ENCODE measurements around the gene RHOC. TPM values are rescaled to one million over a fixed set of nuclear protein-coding genes. Genes with fewer than 3 reads are reported as not detected.
"Not testable (repeated sequence)": the region's sequence is repeated elsewhere in the genome, so short reads cannot be mapped to it uniquely, and the experiment has no call there.

Gene RHOC
- total RNA-seq, 2 donors from 2014 or later, result 272 to 373 TPM

DNA sequence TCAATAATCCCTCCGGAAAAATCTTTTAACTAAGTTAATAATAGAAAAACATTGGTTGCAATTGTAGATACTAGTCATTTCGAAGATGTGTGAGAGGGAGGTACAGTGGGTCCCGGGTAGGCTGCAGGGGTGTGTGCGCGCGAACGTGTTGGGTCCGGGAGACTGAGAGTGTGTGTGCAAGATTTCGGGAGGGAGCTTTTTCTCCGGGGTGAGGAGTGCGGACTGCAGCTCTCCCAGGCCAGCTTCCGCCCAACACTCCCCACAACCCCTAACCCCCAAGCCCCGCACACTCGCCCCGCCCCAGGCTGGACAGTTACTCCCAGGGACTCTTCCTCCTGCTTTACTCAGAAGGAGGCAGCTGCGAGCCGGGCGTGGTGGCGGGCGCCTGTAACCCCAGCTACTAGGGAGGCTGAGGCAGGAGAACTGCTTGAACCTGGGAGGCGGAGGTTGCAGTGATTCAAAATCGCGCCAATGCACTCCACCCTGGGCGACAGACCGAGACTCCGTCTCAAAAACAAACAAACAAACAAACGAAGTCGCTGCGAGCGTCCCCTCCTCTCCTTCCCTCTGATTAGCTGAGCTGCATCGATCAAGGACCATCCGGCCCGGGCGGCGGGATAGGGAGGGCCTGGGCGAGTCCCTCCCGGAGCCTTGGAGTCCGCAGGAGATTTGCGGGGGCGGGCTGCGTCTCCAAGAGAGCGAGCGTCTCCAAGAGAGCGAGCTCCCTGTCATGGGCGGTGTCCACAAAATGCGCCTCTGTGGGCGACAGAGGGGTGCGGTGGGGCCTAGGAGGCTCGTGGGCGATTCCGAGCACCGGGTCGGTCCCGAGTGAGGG lies 36.5 kb upstream of the RHOC start:
- no peaks in the 10 kb centered on the region for H3K9me3 ChIP-seq
- H3K27me3 ChIP-seq (replicated peaks; ENCODE audit: insufficient read depth), result peaks cover 6% of the 10 kb centered on the region
- intact Hi-C loops (cut with DNase I), result no loop called here
- peak overlapping the region in 1 of 2 donors; percentile 3 for H3K4me3 ChIP-seq
- H3K36me3 ChIP-seq, result no peaks in the 10 kb centered on the region
- DNase-seq (ENCODE audit: low spot score), result no peak
- H3K27ac ChIP-seq, result no peak overlapping the region
- no peaks in the 10 kb centered on the region for H3K4me1 ChIP-seq (replicated peaks)
- 35% methylated on average over 54 of the region's 54 CpGs for WGBS
- TF ChIP-seq POLR2A (IDR thresholded peaks at IDR 0.05) (no peak), POLR2AphosphoS5 (IDR thresholded peaks at IDR 0.05) (no peak)
- TF ChIP-seq, protein P1, sequence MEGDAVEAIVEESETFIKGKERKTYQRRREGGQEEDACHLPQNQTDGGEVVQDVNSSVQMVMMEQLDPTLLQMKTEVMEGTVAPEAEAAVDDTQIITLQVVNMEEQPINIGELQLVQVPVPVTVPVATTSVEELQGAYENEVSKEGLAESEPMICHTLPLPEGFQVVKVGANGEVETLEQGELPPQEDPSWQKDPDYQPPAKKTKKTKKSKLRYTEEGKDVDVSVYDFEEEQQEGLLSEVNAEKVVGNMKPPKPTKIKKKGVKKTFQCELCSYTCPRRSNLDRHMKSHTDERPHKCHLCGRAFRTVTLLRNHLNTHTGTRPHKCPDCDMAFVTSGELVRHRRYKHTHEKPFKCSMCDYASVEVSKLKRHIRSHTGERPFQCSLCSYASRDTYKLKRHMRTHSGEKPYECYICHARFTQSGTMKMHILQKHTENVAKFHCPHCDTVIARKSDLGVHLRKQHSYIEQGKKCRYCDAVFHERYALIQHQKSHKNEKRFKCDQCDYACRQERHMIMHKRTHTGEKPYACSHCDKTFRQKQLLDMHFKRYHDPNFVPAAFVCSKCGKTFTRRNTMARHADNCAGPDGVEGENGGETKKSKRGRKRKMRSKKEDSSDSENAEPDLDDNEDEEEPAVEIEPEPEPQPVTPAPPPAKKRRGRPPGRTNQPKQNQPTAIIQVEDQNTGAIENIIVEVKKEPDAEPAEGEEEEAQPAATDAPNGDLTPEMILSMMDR (IDR thresholded peaks at IDR 0.05), result no peak

DNA sequence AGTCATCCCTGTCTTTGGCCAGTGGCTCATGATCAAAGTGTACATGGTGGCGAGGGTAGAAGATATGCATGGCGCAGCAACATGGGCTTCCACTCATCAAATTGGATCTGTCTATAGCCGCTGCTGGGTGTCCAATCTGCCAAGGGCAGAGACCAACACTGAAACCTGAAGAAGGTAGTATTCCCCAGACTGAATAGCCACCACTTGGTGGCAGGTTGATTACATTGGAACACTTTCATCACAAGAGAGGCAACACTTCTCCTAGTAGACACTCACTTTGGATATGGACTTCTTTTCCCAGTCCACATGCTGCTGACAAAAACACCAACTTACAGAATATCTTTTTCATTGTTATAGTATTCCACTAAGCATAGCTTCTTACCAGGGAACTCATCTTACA lies 30.6 kb upstream of the RHOC start:
- Histone ChIP-seq H3K4me3 (no peak overlapping the region), H3K4me1 (replicated peaks) (no peaks in the 10 kb centered on the region), H3K27ac (no peak overlapping the region), H3K36me3 (no peaks in the 10 kb centered on the region), H3K27me3 (replicated peaks; ENCODE audit: insufficient read depth) (no peaks in the 10 kb centered on the region), H3K9me3 (no peaks in the 10 kb centered on the region)
- TF ChIP-seq POLR2AphosphoS5 (IDR thresholded peaks at IDR 0.05) (no peak), POLR2A (IDR thresholded peaks at IDR 0.05) (no peak)
- TF ChIP-seq, protein P1 (IDR thresholded peaks at IDR 0.05), result no peak
- no peak for DNase-seq (ENCODE audit: low spot score)
- 96% methylated on average over 3 of the region's 3 CpGs for WGBS
- intact Hi-C loops (cut with DNase I), result no loop called here

DNA sequence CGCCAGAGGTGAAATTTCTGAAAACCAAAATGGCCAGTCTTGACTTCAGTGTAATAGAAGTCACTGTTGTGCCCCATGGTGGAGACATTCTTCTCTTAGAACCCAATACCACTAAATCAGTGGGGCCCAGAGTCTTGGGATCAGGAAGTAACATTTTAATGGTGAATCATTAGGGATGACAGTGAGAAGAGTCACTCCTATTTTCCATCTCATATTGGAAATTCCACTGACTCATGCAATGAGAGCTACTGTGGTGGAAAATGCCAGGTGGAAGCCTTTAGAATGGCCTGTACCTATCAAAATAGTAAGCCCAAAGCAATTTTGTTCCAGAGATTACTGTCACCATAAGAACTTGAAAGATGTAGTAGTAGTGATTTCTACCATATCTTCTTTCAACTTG lies 28.8 kb upstream of the RHOC start:
- Histone ChIP-seq H3K4me1 (replicated peaks) (no peaks in the 10 kb centered on the region), H3K4me3 (no peak overlapping the region), H3K36me3 (no peaks in the 10 kb centered on the region), H3K9me3 (no peaks in the 10 kb centered on the region), H3K27me3 (replicated peaks; ENCODE audit: insufficient read depth) (no peaks in the 10 kb centered on the region), H3K27ac (no peak overlapping the region)
- DNase-seq (ENCODE audit: low spot score), result no peak
- WGBS, result 96% methylated on average over 1 of the region's 1 CpG
- TF ChIP-seq, protein P1 (IDR thresholded peaks at IDR 0.05), result no peak
- TF ChIP-seq POLR2AphosphoS5 (IDR thresholded peaks at IDR 0.05) (no peak), POLR2A (IDR thresholded peaks at IDR 0.05) (no peak)
- intact Hi-C loops (cut with DNase I), result no loop called here

DNA sequence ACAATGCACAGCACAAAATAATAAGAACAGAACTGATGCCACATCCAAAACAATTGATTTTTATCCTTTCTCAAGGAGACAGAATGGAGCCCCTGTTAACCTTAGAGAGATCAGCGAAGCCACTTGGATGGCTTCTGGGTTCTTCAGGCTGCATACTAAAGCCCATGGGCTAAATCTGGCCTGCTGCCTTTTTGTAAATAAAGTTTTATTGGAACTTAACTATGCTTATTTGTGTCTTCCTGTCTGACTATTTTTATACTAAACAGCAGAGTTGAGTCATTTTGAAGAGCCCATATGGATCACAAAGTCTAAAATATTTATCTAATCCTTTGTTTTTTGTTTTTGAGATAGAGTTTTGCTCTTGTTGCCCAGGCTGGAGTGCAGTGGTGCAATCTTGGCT lies 24.5 kb upstream of the RHOC start:
- Histone ChIP-seq H3K36me3 (no peaks in the 10 kb centered on the region), H3K27me3 (replicated peaks; ENCODE audit: insufficient read depth) (no peaks in the 10 kb centered on the region), H3K27ac (no peak overlapping the region), H3K4me1 (replicated peaks) (no peaks in the 10 kb centered on the region), H3K4me3 (no peak overlapping the region), H3K9me3 (no peaks in the 10 kb centered on the region)
- no peak for DNase-seq (ENCODE audit: low spot score)
- TF ChIP-seq, protein P1 (IDR thresholded peaks at IDR 0.05), result no peak
- TF ChIP-seq POLR2AphosphoS5 (IDR thresholded peaks at IDR 0.05), result no peak
- TF ChIP-seq POLR2A (IDR thresholded peaks at IDR 0.05), result no peak
- intact Hi-C loops (cut with DNase I), result no loop called here
- WGBS, result 93% methylated on average over 1 of the region's 1 CpG

DNA sequence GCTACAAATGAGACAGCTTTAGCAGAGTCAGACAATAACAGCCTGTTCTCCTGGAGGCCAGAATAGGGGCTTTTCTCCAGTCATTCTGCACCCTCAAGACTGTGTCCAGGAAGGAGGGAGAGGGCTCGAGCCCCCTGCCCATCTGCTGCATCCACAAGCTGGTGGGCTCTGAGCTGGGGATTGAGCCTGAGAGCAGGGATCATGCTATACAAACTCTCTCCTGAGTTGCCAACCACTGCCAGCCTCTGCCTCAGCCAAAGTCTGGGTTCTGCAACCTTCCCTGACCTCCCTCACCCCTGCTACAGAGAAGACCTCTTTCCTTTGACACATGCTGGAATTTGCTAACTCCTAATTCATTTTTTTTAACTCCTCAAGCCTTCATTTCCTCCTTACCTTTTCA lies 23.0 kb upstream of the RHOC start:
- H3K4me3 ChIP-seq, result no peak overlapping the region
- no peaks in the 10 kb centered on the region for H3K36me3 ChIP-seq
- no peak for DNase-seq (ENCODE audit: low spot score)
- no peaks in the 10 kb centered on the region for H3K9me3 ChIP-seq
- TF ChIP-seq, protein P1 (IDR thresholded peaks at IDR 0.05), result no peak
- no peaks in the 10 kb centered on the region for H3K27me3 ChIP-seq (replicated peaks; ENCODE audit: insufficient read depth)
- intact Hi-C loops (cut with DNase I), result no loop called here
- WGBS, result 86% methylated on average over 1 of the region's 1 CpG
- no peaks in the 10 kb centered on the region for H3K4me1 ChIP-seq (replicated peaks)
- no peak overlapping the region for H3K27ac ChIP-seq

DNA sequence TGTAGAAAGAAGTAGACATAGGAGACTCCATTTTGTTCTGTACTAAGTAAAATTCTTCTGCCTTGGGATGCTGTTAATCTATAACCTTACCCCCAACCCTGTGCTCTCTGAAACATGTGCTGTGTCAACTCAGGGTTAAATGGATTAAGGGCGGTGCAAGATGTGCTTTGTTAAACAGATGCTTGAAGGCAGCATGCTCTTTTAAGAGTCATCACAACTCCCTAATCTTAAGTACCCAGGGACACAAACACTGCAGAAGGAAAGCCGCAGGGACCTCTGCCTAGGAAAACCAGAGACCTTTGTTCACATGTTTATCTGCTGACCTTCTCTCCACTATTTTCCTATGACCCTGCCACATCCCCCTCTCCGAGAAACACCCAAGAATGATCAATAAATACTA lies 22.1 kb upstream of the RHOC start:
- H3K27me3 ChIP-seq (replicated peaks; ENCODE audit: insufficient read depth); intact Hi-C loops (cut with DNase I): not testable (repeated sequence)
- 75% methylated on average over 3 of the region's 3 CpGs for WGBS

DNA sequence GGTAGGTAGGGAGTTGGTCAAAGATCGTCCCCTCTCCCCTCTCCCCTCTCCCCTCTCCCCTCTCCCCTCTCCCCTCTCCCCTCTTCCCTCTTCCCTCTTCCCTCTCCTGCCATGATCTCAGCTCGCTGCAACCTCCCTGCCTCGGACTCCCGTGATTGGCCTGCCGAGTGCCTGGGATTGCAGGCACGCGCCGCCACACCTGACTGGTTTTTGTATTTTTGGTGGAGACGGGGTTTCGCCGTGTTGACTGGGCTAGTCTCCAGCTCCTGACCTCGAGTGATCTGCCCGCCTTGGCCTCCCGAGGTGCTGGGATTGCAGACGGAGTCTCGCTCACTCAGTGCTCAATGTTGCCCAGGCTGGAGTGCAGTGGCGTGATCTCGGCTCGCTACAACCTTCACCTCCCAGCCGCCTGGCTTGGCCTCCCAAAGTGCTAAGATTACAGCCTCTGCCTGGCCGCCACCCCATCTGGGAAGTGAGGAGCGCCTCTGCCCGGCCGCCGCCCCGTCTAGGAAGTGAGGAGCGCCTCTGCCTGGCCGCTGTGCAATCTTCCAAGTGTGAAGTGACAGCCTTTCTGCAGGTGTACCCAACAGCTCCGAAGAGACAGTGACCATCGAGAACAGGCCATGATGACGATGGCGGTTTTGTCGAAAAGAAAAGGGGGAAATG lies 21.5 kb upstream of the RHOC start:
- H3K27me3 ChIP-seq (replicated peaks; ENCODE audit: insufficient read depth); intact Hi-C loops (cut with DNase I); H3K4me3 ChIP-seq; H3K36me3 ChIP-seq; H3K4me1 ChIP-seq (replicated peaks); H3K9me3 ChIP-seq; DNase-seq (ENCODE audit: low spot score); H3K27ac ChIP-seq: not testable (repeated sequence)
- 93% methylated on average over 33 of the region's 33 CpGs for WGBS

More for the DNA sequence above, 22.1 kb upstream of the RHOC start:
- H3K4me3 ChIP-seq; H3K4me1 ChIP-seq (replicated peaks); H3K27ac ChIP-seq; H3K36me3 ChIP-seq; H3K9me3 ChIP-seq; DNase-seq (ENCODE audit: low spot score): not testable (repeated sequence)

All from prostate gland (tissue), 2 donors.